GM21717 (cell line): ENCODE data around the gene PHTF2.
A peak's percentile ranks its signal among the peaks of the same experiment; 100 is the strongest.
"Not testable (repeated sequence)": the region's sequence is repeated elsewhere in the genome, so short reads cannot be mapped to it uniquely, and the experiment has no call there.

Experiments used
- ATAC-seq: cut with Tn5 transposase; IDR thresholded peaks from one replicate; pipeline ENCODE4 v1.9.1; 2021; ENCODE audit warnings: mild to moderate bottlenecking, moderate library complexity; ENCODE audit not compliant: unreplicated experiment

The PHTF2 gene

DNA sequence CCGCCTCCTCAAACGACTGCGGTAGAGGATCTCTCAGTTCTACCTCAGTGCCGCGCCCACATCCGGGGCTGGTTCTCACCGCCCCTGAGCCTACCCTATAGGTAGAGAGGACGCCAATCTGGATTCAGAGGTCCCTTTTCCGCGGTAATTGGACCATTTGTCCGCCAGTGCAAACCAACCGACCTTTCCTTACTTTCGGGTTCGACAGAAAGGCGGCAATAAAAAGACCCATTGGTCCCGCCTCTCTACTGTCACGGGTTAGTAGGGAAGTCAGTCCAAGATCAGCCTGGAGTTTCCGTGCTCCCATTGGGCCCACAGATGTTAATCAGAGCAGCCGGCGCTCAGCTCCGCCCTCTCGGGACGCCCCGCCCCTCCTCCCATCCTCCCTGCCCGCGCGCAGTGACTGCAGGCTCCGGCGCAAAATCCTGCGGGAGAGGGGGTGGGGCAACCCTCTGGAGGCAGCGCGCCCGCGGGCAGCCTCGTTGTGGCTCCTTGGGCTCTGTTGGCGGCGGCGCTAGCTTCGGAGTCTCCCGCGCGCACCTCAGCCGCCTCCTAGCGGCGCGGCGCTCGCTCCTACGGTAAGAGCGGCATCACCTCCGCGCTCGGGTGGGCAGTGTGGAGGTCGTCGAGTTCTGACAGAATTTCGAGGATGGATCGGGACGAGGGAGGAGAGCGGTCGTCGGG lies at the start of gene PHTF2, which contains the start of gene TMEM60:
Gene PHTF2, plus strand, starts transcription at position 380 of the 684 bp plus-strand sequence.
Gene TMEM60, minus strand, starts transcription at position 41 of the 684 bp plus-strand sequence. CDS start 4,061 bp downstream, outside the sequence.
- ATAC-seq = peak; percentile 92

DNA sequence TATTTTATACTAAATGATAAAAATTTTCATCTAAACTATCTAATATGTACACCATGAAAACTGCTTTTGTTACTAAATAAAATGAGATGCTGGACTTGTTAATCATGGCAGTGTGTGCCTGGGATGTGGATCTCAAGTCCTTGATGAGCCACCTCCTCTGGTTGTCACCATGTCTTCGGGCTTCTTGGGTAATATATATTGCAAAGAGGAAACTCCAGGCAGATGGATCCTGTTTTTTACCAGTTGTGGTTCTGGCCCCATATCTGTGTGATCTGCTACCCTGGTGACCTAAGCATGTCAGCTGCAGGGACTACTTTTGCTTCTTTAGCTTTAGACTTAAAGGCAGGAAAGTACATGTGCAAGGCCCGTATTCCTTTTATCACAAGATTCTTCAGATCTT lies 46.6 kb upstream of the PHTF2 start:
- ATAC-seq = no peak

DNA sequence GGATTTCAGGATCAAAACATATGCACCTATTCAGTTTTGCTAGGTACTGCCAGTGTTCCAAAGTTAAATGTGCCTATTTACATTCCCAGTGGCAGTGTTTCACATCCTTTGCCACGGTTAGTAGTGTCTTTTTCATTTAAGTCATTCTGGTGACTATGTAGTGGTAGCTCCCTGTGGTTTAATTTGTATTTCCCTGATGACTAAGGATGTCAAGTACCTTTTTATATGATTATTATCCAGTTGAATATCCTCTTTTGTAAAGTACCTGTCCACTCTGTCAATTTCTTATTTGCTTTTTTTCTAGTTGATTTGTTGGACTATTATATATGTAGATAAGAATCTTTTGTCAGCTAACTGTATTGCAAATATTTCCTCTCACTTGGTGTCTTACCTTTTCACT lies 45.4 kb upstream of the PHTF2 start:
- ATAC-seq = no peak

DNA sequence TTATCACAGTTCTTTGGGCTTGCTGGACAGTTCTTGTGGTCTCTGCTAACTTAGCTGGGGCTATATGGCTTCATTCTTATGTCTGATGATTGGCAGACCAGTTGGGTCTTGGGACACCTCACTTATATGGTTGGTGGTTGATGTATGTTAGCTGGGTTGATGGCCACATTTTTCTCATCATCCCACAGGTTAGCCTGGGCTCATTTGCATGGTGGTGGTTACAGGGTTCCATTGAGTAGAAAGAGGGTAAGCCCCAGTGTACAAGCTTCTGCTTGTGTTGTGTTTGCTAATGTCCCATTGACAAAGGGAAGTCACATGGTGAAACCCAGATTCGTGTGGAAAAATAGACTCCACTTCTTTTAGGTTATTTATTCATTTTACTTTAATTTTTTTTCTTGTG lies 41.0 kb upstream of the PHTF2 start:
- peak; percentile 80 for ATAC-seq

DNA sequence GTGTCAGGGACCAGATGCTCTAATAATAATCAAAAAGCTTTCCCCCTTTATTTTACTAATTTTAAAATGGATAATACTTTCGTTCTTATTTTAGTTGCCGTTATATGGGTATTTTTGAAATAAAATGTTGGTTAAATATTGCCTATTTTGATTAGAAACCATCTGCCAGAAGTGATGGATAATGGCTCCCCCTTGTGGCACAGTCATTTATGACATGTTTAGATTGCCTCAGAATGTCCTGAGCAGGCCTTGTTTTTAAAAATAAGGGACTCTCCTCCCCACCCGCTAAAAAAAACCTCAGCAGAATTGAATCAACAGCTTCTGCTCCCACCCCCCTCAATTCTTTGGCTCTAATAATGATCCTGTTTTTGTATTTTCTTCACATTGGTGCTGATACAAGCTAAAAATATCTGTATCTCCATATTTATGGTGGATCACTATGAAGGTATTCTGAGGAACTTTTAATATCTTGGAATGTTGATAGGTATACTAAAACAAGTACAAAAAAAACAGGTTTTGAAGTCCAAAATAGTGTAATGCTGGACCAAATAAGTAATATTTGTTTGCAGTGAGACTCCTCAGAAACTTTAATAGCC lies 39.2 kb upstream of the PHTF2 start:
- no peak for ATAC-seq

DNA sequence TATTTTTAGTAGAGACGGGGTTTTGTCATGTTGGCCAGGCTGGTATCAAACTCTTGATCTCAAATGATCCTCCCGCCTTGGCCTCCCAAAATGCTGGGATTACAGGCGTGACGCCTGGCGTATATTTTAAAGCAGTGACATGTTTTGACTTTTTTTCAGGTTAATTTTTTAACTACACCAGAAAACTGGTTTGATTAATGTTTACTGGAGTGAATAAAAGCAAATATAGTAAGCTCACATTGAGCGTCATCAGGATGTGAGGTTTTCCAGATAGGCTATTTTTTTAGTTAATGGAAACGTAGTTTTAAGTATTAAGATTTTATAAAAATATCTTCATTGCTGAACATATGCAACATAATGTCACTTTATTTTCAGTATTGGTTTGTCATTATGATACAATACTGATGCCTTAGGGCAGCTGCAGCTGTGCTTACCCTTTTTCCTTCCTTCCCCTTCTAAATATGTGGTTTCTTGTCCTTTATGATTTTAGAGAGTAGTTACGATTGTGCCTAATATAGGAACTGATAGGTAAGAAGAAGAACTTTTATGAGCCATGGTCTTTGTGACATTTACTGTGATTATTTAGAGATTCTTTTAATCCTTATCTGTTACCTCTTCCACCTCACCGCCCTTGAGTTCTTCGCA lies 37.6 kb upstream of the PHTF2 start:
- no peak for ATAC-seq

DNA sequence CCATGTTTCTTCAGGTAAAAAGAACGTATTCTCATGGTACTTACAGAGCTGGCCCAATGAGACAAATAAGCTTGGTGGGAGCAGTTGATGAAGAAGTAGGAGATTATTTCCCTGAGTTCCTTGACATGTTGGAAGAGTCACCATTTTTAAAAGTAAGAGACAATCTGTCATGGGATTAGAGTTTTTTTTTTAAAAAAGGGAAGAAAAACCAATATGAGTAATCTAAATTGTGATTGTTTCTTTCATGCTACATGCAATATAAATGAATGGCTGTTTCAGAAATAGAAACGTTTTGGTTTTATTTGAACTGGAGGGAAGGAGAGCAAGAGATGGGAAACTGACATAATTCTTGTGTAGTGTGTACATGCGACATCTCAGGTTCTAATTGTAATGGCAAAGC lies 33.1 kb upstream of the PHTF2 start:
- no peak for ATAC-seq

DNA sequence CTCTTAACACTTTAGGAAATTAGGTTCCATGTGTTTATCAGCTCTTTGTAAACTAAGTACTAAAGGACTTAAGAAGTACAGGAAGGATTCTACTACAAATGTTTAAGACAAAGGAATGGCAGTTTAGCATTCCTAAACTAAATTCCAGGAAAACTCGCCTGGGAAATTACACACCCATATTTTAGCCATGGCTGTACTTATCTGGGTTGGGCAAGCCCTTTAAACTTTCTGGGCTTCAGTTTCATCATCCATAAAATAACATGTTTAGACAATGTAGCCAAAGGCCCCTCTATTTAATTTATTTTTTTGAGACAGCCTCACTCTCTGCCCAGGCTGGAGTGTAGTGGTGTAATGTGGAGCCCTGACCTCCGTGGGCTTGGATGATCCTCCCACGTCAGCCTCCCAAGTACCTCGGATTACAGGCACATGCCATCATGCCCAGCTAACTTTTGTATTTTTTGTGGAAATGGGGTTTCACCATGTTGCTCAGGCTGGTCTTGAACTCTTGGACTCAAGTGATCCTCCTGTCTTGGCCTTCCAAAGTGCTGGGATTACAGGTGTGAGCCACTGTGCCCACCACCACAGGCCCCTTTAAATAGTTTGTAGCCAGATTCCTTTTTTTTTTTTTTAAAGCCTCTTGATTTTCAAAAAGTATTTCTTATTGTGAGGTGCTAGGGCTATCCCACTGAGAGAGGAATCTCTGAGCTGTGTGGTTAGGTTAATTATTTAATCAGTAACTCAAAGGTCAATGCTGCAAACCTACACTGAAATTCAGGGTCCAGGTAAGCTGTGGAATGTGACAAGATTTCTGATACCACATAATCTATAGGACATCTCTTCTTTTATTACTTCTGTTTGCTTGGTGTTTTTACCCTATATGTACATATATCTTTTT lies 32.4 kb upstream of the PHTF2 start:
- no peak for ATAC-seq

DNA sequence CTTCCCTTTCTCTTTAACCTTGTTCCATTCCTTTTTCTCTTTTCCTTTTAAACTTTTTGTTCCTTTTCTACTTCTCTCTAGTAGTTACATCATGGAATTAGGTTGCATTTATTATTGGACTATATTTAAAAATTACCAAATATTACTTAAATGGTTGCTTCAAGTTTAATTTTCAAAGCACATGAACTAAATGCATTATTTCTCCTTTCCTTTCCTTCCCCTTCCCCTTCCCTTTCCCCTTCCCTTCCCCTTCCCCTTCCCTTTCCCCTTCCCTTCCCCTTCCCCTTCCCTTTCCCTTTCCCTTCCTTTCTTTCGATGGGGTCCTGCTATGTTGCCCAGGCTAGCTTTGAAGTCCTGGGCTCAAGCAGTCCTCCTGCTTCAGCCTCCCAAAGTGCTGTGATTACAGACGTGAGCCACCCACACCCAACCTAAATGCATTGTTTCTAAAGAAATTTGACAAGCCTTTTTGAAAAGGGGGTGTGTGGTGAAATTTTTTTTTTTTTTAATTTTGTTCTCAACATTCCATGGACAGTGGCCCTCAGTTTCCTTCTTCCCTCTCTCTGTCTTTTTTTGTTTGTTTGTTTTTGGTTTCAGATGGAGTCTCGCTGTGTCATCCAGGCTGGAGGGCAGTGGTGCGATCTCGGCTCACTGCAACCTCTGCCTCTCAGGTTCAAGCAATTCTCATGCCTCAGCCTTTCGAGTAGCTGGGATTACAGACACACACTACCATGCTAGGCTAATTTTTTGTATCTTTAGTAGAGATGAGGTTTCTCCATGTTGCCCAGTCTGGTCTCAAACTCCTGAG lies 31.6 kb upstream of the PHTF2 start:
- ATAC-seq = no peak

DNA sequence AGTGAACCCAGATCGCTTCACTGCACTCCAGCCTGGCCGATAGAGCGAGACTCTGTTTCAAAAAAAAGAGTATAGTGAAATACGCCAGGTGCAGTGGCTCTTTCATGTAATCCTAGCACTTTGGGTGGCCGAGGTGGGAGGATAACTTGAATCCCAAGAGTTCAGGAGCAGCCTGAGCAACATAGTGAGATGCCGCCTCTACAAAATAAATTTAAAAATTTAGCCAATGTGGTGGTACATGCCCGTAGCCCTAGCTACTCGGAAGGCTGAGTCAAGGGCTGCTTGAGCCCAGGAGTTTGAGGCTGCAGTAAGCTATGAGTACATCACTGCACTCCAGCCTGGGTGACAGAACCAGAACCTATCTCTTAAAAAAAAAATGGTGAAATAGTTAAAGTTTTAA lies 28.3 kb upstream of the PHTF2 start:
- no peak for ATAC-seq

DNA sequence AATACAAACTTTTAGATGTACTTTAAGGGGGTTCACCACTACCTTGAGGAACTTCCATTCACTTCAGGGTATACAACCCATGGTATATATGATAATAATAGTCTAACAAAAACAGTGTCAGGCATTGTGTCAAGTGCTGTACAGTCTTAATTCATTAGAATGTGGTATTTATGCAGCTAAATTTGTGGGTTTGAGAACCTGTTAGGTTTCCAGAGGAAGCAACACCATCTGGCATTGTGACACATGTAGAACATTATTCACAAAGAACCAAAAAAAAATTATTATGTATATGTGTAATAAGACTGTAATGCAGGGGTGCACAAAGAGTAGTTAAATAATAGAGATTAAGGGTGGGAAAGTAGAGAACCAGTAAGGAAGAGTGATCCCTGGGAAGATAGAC lies 26.7 kb upstream of the PHTF2 start:
- no peak for ATAC-seq

DNA sequence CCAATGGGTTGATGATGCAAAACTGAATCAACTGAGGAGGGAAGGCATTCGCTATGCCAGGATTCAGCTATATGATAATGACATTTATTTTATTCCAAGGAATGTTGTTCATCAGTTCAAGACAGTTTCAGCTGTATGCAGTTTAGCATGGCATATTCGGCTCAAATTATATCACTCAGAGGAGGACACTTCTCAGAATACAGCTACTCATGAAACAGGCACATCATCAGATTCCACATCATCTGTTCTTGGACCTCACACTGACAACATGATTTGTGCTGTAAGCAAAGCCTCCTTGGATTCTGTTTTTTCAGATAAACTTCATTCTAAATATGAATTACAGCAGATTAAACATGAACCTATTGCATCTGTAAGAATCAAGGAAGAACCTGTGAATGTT lies 20.0 kb upstream of the PHTF2 start:
- ATAC-seq = no peak

DNA sequence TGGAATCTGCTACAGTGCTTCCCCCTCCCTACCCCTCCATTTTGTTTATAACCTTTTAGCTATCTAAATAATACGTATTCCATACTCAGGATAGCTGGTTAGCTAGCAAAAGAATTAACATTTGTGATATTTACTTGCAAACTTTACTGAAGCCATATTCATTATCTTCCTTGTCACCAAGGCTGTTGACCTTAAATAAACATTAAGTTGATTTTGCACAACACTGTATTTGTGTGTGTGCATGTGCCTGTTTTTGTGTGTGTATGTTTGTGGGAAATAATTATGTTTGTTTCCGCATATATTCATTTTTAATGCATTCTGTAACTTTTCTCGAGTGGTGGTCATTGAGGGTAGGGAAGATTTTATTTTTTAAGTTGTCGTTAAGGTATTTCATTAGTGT lies 16.2 kb upstream of the PHTF2 start:
- ATAC-seq = no peak

DNA sequence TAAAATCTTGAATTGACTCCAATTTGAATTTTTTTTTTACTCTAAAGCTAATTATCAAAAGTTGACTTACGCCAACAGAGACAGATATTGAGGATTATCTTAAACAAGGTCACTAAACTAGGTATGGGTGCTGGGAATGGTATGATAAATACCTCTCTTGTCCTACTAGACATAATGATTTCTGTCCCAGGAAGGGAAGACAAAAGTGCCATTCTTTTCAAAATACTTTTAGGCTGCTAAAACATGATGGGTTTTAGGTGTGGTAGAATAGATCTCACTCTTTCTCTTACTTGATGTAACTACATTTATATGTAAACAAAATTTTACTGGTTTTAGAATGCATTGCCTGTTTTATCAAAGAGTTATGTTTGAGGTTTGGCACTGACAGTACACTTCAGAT lies 15.5 kb upstream of the PHTF2 start:
- no peak for ATAC-seq

DNA sequence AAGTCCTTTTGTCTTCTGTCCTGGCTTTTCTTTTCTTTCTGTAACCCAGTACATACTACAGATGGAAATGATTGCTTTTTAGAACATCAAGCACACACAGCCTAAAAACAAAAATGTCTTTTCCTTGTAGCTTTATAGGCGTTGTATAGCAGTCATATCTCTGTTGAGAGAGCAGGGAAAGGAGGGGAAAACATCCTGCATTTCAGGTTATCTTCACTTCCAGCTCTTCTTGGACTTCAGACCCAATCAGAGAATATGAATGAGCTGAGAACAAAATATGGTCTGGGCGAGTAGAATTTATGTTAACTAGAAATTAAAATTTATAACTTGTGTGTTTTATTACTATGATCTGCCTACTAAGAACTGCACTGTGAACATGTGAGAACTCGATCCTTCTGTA lies 15.0 kb upstream of the PHTF2 start:
- no peak for ATAC-seq

DNA sequence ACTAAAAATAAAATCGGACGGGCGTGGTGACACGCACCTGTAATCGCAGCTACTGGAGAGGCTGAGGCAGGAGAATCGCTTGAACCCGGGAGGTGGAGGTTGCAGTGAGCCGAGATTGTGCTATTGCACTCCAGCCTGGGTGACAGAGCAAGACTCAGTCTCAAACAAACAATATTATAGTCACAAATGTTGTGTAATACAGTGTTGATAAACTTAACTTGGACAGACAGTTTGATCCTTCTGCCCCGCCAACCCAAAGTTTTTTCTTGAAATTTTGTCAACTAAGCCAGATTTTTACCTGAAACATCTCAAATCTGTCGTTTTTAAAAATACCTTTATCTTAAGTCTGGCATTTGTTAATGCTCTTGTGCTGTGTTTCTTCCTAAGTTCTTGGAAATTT lies 14.1 kb upstream of the PHTF2 start:
- ATAC-seq = not testable (repeated sequence)

DNA sequence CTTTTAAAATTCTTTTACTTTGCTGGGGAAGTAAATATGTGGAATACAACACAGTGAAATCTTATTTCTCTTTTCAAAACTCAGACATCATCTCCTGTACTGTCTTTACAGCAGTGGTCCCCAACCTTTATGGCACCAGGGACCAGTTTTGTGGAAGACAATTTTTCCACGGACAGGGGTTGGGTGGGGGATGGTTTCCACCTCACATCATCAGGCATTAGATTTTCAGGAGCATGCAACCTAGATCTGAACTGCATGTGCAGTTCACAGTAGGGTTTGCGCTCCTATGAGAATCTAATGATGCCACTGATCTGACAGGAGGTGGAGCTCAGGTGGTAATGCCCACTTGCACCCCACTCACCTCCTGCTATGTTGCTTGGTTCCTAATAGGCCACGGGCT lies 12.6 kb upstream of the PHTF2 start:
- ATAC-seq = no peak

DNA sequence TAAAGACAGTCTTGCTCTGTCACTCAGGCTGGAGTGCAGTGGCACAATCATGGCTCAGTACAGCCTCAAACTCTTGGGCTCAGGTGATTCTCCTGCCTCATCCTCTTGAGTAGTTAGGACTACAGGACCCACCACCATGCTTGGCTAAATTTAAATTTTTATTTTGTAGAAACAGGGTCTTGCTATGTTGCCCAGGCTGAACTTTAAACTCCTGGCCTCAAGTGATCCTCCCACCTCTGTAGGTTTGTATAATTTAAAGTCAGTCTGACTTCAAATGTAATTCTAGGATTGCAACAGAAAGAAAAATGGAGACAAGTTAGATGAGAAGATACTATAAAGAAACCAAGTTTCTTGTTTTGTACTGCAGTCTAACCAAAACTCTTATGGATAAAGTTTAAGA lies 11.8 kb upstream of the PHTF2 start:
- no peak for ATAC-seq

DNA sequence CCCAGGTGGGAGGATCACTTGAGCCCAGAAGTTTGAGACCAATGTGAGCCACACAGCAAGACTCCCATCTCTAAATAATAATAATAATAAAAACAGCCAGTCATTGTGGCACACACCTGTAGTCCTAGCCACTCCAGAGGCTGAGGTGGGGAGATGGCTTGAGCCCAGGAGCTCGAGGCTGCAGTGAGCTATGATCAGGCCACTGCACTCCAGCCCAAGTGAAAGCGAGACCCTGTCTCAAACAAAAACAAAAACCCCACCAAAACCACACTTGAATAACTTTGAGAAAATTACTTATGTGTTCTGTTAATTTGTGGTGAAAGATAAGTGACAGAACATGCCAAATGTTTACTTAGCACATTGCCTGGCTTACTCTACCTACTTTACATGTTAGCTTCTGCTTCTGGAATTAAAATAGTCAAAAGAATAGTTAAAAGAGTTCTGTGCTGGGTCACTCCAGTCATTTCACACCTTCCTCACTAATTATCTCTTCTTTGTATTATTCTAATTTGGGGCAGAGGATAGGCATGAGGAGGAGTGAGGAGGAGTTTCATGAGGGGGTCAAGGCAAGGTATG lies 10.2 kb upstream of the PHTF2 start:
- ATAC-seq = no peak

DNA sequence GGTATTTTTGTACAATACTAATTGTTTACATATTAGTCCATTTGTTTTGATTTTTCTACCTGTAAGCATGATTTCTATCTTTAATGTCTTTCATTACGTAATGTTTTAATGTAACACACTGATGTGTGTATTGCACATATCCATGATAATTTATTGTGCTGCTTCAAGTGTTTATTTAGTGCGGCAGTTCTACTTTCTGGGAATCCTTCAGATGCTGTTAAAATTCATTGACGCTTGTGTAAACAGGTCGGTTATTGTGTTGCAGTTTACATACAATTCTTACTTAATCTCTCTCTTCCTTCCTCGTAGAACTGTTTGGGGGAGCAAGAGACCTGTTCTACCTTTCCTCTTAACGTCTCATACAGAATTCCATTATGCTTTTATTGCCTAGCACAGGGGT lies 7.2 kb upstream of the PHTF2 start:
- no peak for ATAC-seq
